ENCODE measurements around the gene RAD50.

The RAD50 gene

DNA sequence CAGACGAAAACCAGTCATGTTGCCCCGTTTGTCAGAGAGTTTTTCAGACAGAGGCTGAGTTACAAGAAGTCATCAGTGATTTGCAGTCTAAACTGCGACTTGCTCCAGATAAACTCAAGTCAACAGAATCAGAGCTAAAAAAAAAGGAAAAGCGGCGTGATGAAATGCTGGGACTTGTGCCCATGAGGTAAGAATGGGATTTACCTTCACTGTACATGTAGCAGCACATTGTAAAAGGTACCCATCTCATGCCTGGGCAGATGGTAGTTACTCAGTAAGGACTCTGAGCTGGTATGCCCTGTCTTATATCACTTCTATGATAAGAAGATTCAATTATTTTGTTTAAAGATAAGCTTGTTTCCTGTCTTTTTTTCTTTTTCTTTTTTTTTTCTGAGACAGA, 38.8 kb downstream of the RAD50 start:
- H3K27me3 ChIP-seq (ENCODE audit: control insufficient read depth in 1 of 2, insufficient read depth in 1 of 2, low read length in 2 of 2): no peaks in the 10 kb centered on the region

DNA sequence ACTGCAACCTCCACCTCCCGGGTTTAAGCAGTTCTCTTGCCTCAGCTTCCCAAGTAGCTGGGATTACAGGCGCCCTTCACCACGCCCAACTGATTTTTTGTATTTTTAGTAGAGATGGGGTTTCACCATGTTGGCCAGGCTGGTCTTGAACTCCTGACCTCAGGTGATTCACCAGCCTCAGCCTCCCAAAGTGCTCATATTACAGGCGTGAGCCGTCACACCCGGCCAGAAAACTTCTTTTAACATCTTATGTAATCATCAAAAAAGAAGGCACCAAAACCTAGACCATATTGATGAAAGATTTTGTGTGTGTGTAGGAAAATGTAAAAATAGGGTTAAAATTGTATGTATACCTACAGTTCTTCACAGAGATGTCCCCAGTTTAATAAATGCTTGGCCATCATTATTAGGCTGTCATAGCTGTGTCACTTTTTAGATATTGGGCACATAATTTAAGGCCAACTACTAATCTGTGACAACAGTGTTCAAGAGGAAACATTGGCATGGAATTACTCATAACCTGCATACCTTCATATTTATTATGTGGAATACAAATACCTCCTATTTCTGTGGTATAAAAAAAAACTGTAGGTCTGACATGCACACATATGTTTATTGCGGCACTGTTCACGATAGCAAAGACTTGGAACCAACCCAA, 44.4 kb downstream of the RAD50 start:
- peaks cover 6% of the 10 kb centered on the region for H3K79me1 ChIP-seq (replicated peaks; ENCODE audit: low read length, poor library complexity, severe bottlenecking)
- no peak overlapping the region for H2BK15ac ChIP-seq (ENCODE audit: low read depth, poor library complexity, severe bottlenecking)
- DNase-seq: no peak
- H3K4ac ChIP-seq (ENCODE audit: low read depth in 1 of 2, low read length in 2 of 2): no peak overlapping the region
- H3K9ac ChIP-seq (ENCODE audit: low read length): no peak overlapping the region
- no peak overlapping the region for H3K4me2 ChIP-seq (ENCODE audit: low read length, poor library complexity, severe bottlenecking)
- no peak overlapping the region for H2AFZ ChIP-seq (ENCODE audit: low read depth, low read length)
- H3K27ac ChIP-seq (ENCODE audit: low read length, poor library complexity, severe bottlenecking): no peak overlapping the region
- H4K8ac ChIP-seq (ENCODE audit: low read length): no peak overlapping the region
- H2BK12ac ChIP-seq (ENCODE audit: low read length in 2 of 2): no peak overlapping the region
- H2BK120ac ChIP-seq (ENCODE audit: low read depth, low read length): no peak overlapping the region
- H2AK5ac ChIP-seq (ENCODE audit: low read length, severe bottlenecking): no peak overlapping the region
- no peaks in the 10 kb centered on the region for H3K27me3 ChIP-seq (ENCODE audit: control insufficient read depth in 1 of 2, insufficient read depth in 1 of 2, low read length in 2 of 2)
- no peaks in the 10 kb centered on the region for H3K4me1 ChIP-seq (ENCODE audit: control insufficient read depth, insufficient read depth, low read depth, low read length)
- no peak overlapping the region for H2BK5ac ChIP-seq (ENCODE audit: low read depth, low read length, poor library complexity, severe bottlenecking)
- WGBS: 96% methylated on average over 4 of the region's 8 CpGs
- no peak overlapping the region for H3K23ac ChIP-seq (ENCODE audit: low read length in 2 of 2)
- H3K4me3 ChIP-seq (ENCODE audit: insufficient read depth in 1 of 2, low read depth in 1 of 2, low read length in 2 of 2): no peak overlapping the region
- H4K91ac ChIP-seq (ENCODE audit: low read length): no peak overlapping the region
- no peak overlapping the region for H3K14ac ChIP-seq (ENCODE audit: low read length in 2 of 2)
- H3K9me3 ChIP-seq (ENCODE audit: control insufficient read depth, low read length): no peaks in the 10 kb centered on the region
- peaks cover 20 to 81% of the 10 kb centered on the region in 2 experiments for H3K36me3 ChIP-seq (ENCODE audit: control insufficient read depth in 1 of 2, insufficient read depth in 2 of 2, low read depth in 1 of 2, low read length in 2 of 2)
- no peak overlapping the region for H3K18ac ChIP-seq (ENCODE audit: low read depth in 1 of 2, low read length in 2 of 2)

More for the DNA sequence above, 38.8 kb downstream of the RAD50 start:
- H4K8ac ChIP-seq (ENCODE audit: low read length): no peak overlapping the region
- H2AK5ac ChIP-seq (ENCODE audit: low read length, severe bottlenecking): no peak overlapping the region
- no peak overlapping the region for H3K4ac ChIP-seq (ENCODE audit: low read depth in 1 of 2, low read length in 2 of 2)
- H2AFZ ChIP-seq (ENCODE audit: low read depth, low read length): no peak overlapping the region
- no peak overlapping the region for H2BK15ac ChIP-seq (ENCODE audit: low read depth, poor library complexity, severe bottlenecking)
- no peak overlapping the region for H3K18ac ChIP-seq (ENCODE audit: low read depth in 1 of 2, low read length in 2 of 2)
- no peak overlapping the region for H2BK5ac ChIP-seq (ENCODE audit: low read depth, low read length, poor library complexity, severe bottlenecking)
- H3K4me2 ChIP-seq (ENCODE audit: low read length, poor library complexity, severe bottlenecking): no peak overlapping the region
- peaks cover 11% of the 10 kb centered on the region for H3K79me1 ChIP-seq (replicated peaks; ENCODE audit: low read length, poor library complexity, severe bottlenecking)
- H3K14ac ChIP-seq (ENCODE audit: low read length in 2 of 2): no peak overlapping the region
- no peak overlapping the region for H2BK12ac ChIP-seq (ENCODE audit: low read length in 2 of 2)
- peaks cover 13 to 84% of the 10 kb centered on the region in 2 experiments for H3K36me3 ChIP-seq (ENCODE audit: control insufficient read depth in 1 of 2, insufficient read depth in 2 of 2, low read depth in 1 of 2, low read length in 2 of 2)
- WGBS: 92% methylated on average over 5 of the region's 5 CpGs
- DNase-seq: no peak
- H3K27ac ChIP-seq (ENCODE audit: low read length, poor library complexity, severe bottlenecking): no peak overlapping the region
- no peak overlapping the region for H2BK120ac ChIP-seq (ENCODE audit: low read depth, low read length)
- H3K4me3 ChIP-seq (ENCODE audit: insufficient read depth in 1 of 2, low read depth in 1 of 2, low read length in 2 of 2): no peak overlapping the region
- no peaks in the 10 kb centered on the region for H3K4me1 ChIP-seq (ENCODE audit: control insufficient read depth, insufficient read depth, low read depth, low read length)
- H4K91ac ChIP-seq (ENCODE audit: low read length): no peak overlapping the region
- H3K9me3 ChIP-seq (ENCODE audit: control insufficient read depth, low read length): no peaks in the 10 kb centered on the region
- H3K23ac ChIP-seq (ENCODE audit: low read length in 2 of 2): no peak overlapping the region
- H3K9ac ChIP-seq (ENCODE audit: low read length): no peak overlapping the region

DNA sequence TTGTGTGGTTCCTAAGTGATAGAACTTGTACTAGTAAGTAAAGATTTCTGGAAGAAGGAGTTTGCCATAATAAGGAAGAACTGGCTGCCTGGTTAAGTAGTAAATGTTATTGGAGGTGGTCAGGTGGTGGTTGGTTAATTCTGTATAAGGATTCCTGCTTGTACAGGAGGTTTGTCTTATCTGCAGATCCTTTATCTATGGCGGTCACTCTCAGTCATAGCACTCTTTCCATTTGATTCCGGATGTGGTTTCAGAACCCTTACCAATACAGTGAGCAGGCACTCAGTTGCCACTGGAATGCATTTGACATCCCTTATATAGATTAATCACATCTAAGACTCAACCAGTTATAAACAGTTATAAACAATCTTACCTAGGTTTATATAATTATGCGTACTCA, 50.3 kb downstream of the RAD50 start:
- Histone ChIP-seq H3K4me3 (ENCODE audit: insufficient read depth in 1 of 2, low read depth in 1 of 2, low read length in 2 of 2) (no peak overlapping the region), H3K18ac (ENCODE audit: low read depth in 1 of 2, low read length in 2 of 2) (no peak overlapping the region), H3K4me1 (ENCODE audit: control insufficient read depth, insufficient read depth, low read depth, low read length) (no peaks in the 10 kb centered on the region), H3K4me2 (ENCODE audit: low read length, poor library complexity, severe bottlenecking) (no peak overlapping the region), H2BK5ac (ENCODE audit: low read depth, low read length, poor library complexity, severe bottlenecking) (no peak overlapping the region), H2AFZ (ENCODE audit: low read depth, low read length) (no peak overlapping the region), H3K23ac (ENCODE audit: low read length in 2 of 2) (no peak overlapping the region), H3K79me1 (replicated peaks; ENCODE audit: low read length, poor library complexity, severe bottlenecking) (no peaks in the 10 kb centered on the region), H3K9ac (ENCODE audit: low read length) (no peak overlapping the region), H3K4ac (ENCODE audit: low read depth in 1 of 2, low read length in 2 of 2) (no peak overlapping the region), H2AK5ac (ENCODE audit: low read length, severe bottlenecking) (no peak overlapping the region), H2BK120ac (ENCODE audit: low read depth, low read length) (no peak overlapping the region), H3K36me3 (ENCODE audit: control insufficient read depth in 1 of 2, insufficient read depth in 2 of 2, low read depth in 1 of 2, low read length in 2 of 2) (peaks cover 13 to 81% of the 10 kb centered on the region in 2 experiments), H4K8ac (ENCODE audit: low read length) (no peak overlapping the region), H4K91ac (ENCODE audit: low read length) (no peak overlapping the region), H3K9me3 (ENCODE audit: control insufficient read depth, low read length) (no peaks in the 10 kb centered on the region), H2BK15ac (ENCODE audit: low read depth, poor library complexity, severe bottlenecking) (no peak overlapping the region), H2BK12ac (ENCODE audit: low read length in 2 of 2) (no peak overlapping the region), H3K27ac (ENCODE audit: low read length, poor library complexity, severe bottlenecking) (no peak overlapping the region), H3K14ac (ENCODE audit: low read length in 2 of 2) (no peak overlapping the region), H3K27me3 (ENCODE audit: control insufficient read depth in 1 of 2, insufficient read depth in 1 of 2, low read length in 2 of 2) (no peaks in the 10 kb centered on the region)
- WGBS: 98% methylated on average over 2 of the region's 3 CpGs
- DNase-seq: no peak

DNA sequence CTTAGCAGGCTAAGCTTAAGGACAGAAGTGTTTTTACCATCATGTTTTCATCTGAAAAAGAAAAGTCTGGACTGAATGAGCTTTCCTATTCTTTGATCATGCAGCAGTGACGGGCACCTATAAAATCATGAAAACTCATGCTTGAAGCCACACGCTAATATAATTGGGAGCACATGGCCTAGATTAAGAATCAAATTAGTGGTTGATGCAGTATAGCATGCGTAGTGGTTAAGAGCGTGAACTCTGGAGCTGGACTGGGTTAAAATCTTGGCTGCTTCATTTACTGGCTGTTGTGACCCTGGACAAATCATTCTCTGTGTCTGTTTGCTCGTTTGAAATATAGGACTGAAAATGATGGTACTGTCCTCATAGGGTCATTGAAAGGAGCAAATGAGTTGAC, 51.3 kb downstream of the RAD50 start:
- no peak overlapping the region for H2BK15ac ChIP-seq (ENCODE audit: low read depth, poor library complexity, severe bottlenecking)

More for the DNA sequence above, 51.3 kb downstream of the RAD50 start:
- H3K4me1 ChIP-seq (ENCODE audit: control insufficient read depth, insufficient read depth, low read depth, low read length): no peaks in the 10 kb centered on the region
- H3K27me3 ChIP-seq (ENCODE audit: control insufficient read depth in 1 of 2, insufficient read depth in 1 of 2, low read length in 2 of 2): no peaks in the 10 kb centered on the region
- H2AK5ac ChIP-seq (ENCODE audit: low read length, severe bottlenecking): no peak overlapping the region
- H3K4ac ChIP-seq (ENCODE audit: low read depth in 1 of 2, low read length in 2 of 2): no peak overlapping the region
- no peaks in the 10 kb centered on the region for H3K9me3 ChIP-seq (ENCODE audit: control insufficient read depth, low read length)
- no peak overlapping the region for H3K4me3 ChIP-seq (ENCODE audit: insufficient read depth in 1 of 2, low read depth in 1 of 2, low read length in 2 of 2)
- H2AFZ ChIP-seq (ENCODE audit: low read depth, low read length): no peak overlapping the region
- no peak overlapping the region for H3K27ac ChIP-seq (ENCODE audit: low read length, poor library complexity, severe bottlenecking)
- H3K14ac ChIP-seq (ENCODE audit: low read length in 2 of 2): no peak overlapping the region
- H3K23ac ChIP-seq (ENCODE audit: low read length in 2 of 2): no peak overlapping the region
- no peak overlapping the region for H3K9ac ChIP-seq (ENCODE audit: low read length)
- no peak overlapping the region for H4K91ac ChIP-seq (ENCODE audit: low read length)
- H2BK5ac ChIP-seq (ENCODE audit: low read depth, low read length, poor library complexity, severe bottlenecking): no peak overlapping the region
- no peak overlapping the region for H3K4me2 ChIP-seq (ENCODE audit: low read length, poor library complexity, severe bottlenecking)
- no peak overlapping the region for H2BK120ac ChIP-seq (ENCODE audit: low read depth, low read length)
- DNase-seq: no peak
- H2BK12ac ChIP-seq (ENCODE audit: low read length in 2 of 2): no peak overlapping the region
- H3K18ac ChIP-seq (ENCODE audit: low read depth in 1 of 2, low read length in 2 of 2): no peak overlapping the region
- H3K36me3 ChIP-seq (ENCODE audit: control insufficient read depth in 1 of 2, insufficient read depth in 2 of 2, low read depth in 1 of 2, low read length in 2 of 2): peaks cover 16 to 81% of the 10 kb centered on the region in 2 experiments
- no peak overlapping the region for H4K8ac ChIP-seq (ENCODE audit: low read length)
- H3K79me1 ChIP-seq (replicated peaks; ENCODE audit: low read length, poor library complexity, severe bottlenecking): peaks cover 2% of the 10 kb centered on the region
- WGBS: 85% methylated on average over 5 of the region's 5 CpGs
